HepG2 (cell line): ENCODE results near the gene KLRG1. TPM values are rescaled to one million over a fixed set of nuclear protein-coding genes. Genes with fewer than 3 reads are reported as not detected.

Experiments
- AHDC1 ChIP-seq: sonication (generic); formaldehyde crosslinking; IDR thresholded peaks from 2 replicates; pipeline ENCODE4 v1.5.1; 2020; ENCODE audit warnings: mild to moderate bottlenecking, missing genetic modification reagents, borderline replicate concordance
- CC2D1A ChIP-seq: sonication (generic); formaldehyde crosslinking; IDR thresholded peaks from 2 replicates; pipeline ENCODE4 v1.8.1; 2023; ENCODE audit warnings: mild to moderate bottlenecking, missing genetic modification reagents
- GRHL1 ChIP-seq: sonication (generic); formaldehyde crosslinking; conservative IDR thresholded peaks from 2 replicates; pipeline ENCODE4 v1.8.0; 2022; ENCODE audit warnings: missing genetic modification reagents
- KDM1A ChIP-seq: IDR thresholded peaks from 2 replicates; pipeline ENCODE4 v1.6.1; 2016; ENCODE audit warnings: missing compliant biosample characterization
- MLXIP ChIP-seq: sonication (generic); formaldehyde crosslinking; IDR thresholded peaks from 2 replicates; pipeline ENCODE4 v1.9.0; 2021; ENCODE audit warnings: missing genetic modification reagents, borderline replicate concordance
- PCBP1 ChIP-seq: fragments of 200-400 bp; formaldehyde crosslinking; IDR thresholded peaks from 2 replicates; pipeline ENCODE4 v1.6.1; 2017; ENCODE audit warnings: mild to moderate bottlenecking, low read depth, low read length, borderline replicate concordance
- PHF20 ChIP-seq: sonication (generic); formaldehyde crosslinking; IDR thresholded peaks from 2 replicates; pipeline ENCODE4 v1.5.0; 2020; ENCODE audit warnings: mild to moderate bottlenecking, missing genetic modification reagents
- TP53 ChIP-seq: sonication (generic); formaldehyde crosslinking; conservative IDR thresholded peaks from 2 replicates; pipeline ENCODE4 v1.4.0; 2020; ENCODE audit warnings: missing genetic modification reagents
- ZNF251 ChIP-seq: sonication (generic); formaldehyde crosslinking; IDR thresholded peaks from 2 replicates; pipeline ENCODE4 v1.9.0; 2021; ENCODE audit warnings: mild to moderate bottlenecking, missing genetic modification reagents
- ZNF292 ChIP-seq: sonication (generic); formaldehyde crosslinking; IDR thresholded peaks from 2 replicates; pipeline ENCODE4 v1.8.1; 2022; ENCODE audit warnings: mild to moderate bottlenecking, low read depth, missing genetic modification reagents, borderline replicate concordance
- ZNF430 ChIP-seq: sonication (generic); formaldehyde crosslinking; IDR thresholded peaks from 2 replicates; pipeline ENCODE4 v1.9.0; 2021; ENCODE audit warnings: mild to moderate bottlenecking, missing genetic modification reagents
- ZSCAN30 ChIP-seq: sonication (generic); formaldehyde crosslinking; IDR thresholded peaks from 2 replicates; pipeline ENCODE4 v1.5.0; 2020; ENCODE audit warnings: mild to moderate bottlenecking, missing genetic modification reagents
- polyA plus RNA-seq, 8 experiments: library from polyadenylated mRNA; depleted of rRNA in 3 of 8; stranded (reverse) in 7 of 8; unstranded in 1 of 8; fragments of >200 nt; fragmentation: Illumina TruSeq in 4 of 8; extraction: Trizol in 4 of 8; gene quantifications; 2 replicates each; pipeline versions ENCODE4 v1.2.1 to v1.2.3, GENCODE V29; 2011 to 2016; ENCODE audit warnings: low read depth in 4 of 8, missing spikeins in 1 of 8, mixed read lengths in 1 of 8; ENCODE audit not compliant: insufficient read depth in 1 of 8
- total RNA-seq, 5 experiments: library from RNA; depleted of rRNA; stranded (reverse); fragments of >200 nt; fragmentation: Illumina TruSeq; extraction: Trizol; gene quantifications; 2 replicates each; pipeline ENCODE4 v1.2.3, GENCODE V29; 2016; ENCODE audit warnings: low read depth in 1 of 5
- TF ChIP-seq, protein P1 (sequence below): sonication (generic); formaldehyde crosslinking; IDR thresholded peaks from 2 replicates; pipeline ENCODE4 v1.4.0; 2020; ENCODE audit warnings: missing genetic modification reagents, borderline replicate concordance

Gene KLRG1
- total and polyA plus RNA-seq, 2 of the 13 experiments (the other 11 are each of a cell fraction or from before 2014, with no cell fraction given): 1.2 to 1.7 TPM

DNA sequence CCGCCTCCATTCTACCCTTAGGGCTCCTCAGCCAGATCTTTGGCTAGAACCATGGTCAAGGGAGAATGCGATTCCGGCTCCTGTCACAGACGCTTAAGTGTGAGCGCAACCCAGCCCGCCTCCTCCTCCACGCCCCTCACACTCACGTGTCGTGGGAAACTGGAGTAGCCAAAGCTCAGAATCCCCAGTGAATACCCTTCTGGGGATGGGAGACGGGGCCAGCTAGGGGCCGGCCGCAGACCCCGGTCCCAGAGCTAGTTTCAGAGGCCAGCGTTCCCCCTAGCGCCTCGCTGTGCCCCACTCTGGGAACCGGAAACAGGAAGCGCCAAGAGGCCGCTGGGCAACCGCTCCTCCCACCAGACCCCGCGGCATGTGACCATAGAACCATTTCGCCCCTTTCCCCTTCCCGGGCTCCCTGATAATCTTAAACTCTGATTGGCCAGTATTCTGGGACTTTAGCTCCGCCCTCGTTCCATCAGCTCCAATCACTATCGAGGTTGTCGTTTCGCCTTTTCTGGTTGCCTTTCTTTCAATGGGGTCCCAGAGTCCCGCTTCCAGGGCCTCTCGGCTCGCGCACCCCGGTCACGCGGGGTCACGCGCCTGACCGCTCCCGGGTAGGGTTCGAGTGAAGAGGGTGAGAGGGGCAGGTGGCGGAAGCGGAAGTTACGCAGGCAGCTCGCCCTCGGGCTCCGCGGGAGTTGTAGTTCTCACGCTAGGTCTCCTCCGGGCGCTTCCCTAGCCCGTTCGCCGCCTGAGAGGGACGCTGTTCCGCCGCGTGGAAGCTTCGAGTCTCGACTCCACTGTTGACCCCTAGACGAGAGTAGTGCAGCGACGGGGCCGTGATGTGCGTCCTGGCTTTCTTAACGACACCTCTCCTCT, 39.8 kb upstream of the KLRG1 start, which contains the start of gene M6PR (continued):
- TF ChIP-seq GRHL1 (CRISPR knock-in tag) (no peak), MLXIP (no peak; the same call in 1 of the 2 replicates), PCBP1 (0 out of 2 replicates have a peak, but pooled peaks have one; percentile 43), TP53 (CRISPR knock-in tag) (no peak), AHDC1 (CRISPR knock-in tag) (0 out of 2 replicates have a peak, but pooled peaks have one; percentile 10), KDM1A (no peak), ZSCAN30 (CRISPR knock-in tag) (no peak), PHF20 (CRISPR knock-in tag) (peak; percentile 89), ZNF251 (CRISPR knock-in tag) (no peak), ZNF430 (CRISPR knock-in tag) (no peak; the same call in 1 of the 2 replicates), ZNF292 (CRISPR knock-in tag) (no peak; the same call in 1 of the 2 replicates), CC2D1A (no peak)
- TF ChIP-seq, protein P1, sequence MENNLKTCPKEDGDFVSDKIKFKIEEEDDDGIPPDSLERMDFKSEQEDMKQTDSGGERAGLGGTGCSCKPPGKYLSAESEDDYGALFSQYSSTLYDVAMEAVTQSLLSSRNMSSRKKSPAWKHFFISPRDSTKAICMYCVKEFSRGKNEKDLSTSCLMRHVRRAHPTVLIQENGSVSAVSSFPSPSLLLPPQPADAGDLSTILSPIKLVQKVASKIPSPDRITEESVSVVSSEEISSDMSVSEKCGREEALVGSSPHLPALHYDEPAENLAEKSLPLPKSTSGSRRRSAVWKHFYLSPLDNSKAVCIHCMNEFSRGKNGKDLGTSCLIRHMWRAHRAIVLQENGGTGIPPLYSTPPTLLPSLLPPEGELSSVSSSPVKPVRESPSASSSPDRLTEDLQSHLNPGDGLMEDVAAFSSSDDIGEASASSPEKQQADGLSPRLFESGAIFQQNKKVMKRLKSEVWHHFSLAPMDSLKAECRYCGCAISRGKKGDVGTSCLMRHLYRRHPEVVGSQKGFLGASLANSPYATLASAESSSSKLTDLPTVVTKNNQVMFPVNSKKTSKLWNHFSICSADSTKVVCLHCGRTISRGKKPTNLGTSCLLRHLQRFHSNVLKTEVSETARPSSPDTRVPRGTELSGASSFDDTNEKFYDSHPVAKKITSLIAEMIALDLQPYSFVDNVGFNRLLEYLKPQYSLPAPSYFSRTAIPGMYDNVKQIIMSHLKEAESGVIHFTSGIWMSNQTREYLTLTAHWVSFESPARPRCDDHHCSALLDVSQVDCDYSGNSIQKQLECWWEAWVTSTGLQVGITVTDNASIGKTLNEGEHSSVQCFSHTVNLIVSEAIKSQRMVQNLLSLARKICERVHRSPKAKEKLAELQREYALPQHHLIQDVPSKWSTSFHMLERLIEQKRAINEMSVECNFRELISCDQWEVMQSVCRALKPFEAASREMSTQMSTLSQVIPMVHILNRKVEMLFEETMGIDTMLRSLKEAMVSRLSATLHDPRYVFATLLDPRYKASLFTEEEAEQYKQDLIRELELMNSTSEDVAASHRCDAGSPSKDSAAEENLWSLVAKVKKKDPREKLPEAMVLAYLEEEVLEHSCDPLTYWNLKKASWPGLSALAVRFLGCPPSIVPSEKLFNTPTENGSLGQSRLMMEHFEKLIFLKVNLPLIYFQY: peak; percentile 70
